HepG2 (cell line): ENCODE measurements around the gene CCNA2. TPM values are rescaled to one million over a fixed set of nuclear protein-coding genes. Genes with fewer than 3 reads are reported as not detected.

ENCODE experiments used
- CSRNP2 ChIP-seq: sonication (generic); formaldehyde crosslinking; conservative IDR thresholded peaks from 2 replicates; pipeline ENCODE4 v1.8.0; 2022; ENCODE audit warnings: low read depth, missing genetic modification reagents
- GATAD1 ChIP-seq: IDR thresholded peaks from 2 replicates; pipeline ENCODE4 v1.6.1; 2016; ENCODE audit warnings: missing genetic modification reagents, missing compliant biosample characterization
- GPN1 ChIP-seq: sonication (generic); formaldehyde crosslinking; IDR thresholded peaks from 2 replicates; pipeline ENCODE4 v1.5.1; 2020; ENCODE audit warnings: missing genetic modification reagents, borderline replicate concordance
- MAFG ChIP-seq: sonication (generic); formaldehyde crosslinking; IDR thresholded peaks from 2 replicates; pipeline ENCODE4 v1.5.1; 2020; ENCODE audit warnings: mild to moderate bottlenecking, missing genetic modification reagents
- MZF1 ChIP-seq: sonication (generic); formaldehyde crosslinking; IDR thresholded peaks from 2 replicates; pipeline ENCODE4 v1.8.1; 2023; ENCODE audit warnings: mild to moderate bottlenecking, missing genetic modification reagents, borderline replicate concordance
- ZBTB43 ChIP-seq: sonication (generic); formaldehyde crosslinking; conservative IDR thresholded peaks from 2 replicates; pipeline ENCODE4 v1.4.0; 2020; ENCODE audit warnings: missing genetic modification reagents
- ZMYM2 ChIP-seq: sonication (generic); formaldehyde crosslinking; IDR thresholded peaks from 2 replicates; pipeline ENCODE4 v1.8.0; 2022; ENCODE audit warnings: mild to moderate bottlenecking, missing genetic modification reagents
- ZMYM3 ChIP-seq: sonication (generic); formaldehyde crosslinking; IDR thresholded peaks from 2 replicates; pipeline ENCODE4 v1.5.1; 2020; ENCODE audit warnings: mild to moderate bottlenecking, missing genetic modification reagents
- ZNF256 ChIP-seq: sonication (generic); formaldehyde crosslinking; conservative IDR thresholded peaks from 2 replicates; pipeline ENCODE4 v1.4.0; 2020; ENCODE audit warnings: missing genetic modification reagents
- ZNF33B ChIP-seq: sonication (generic); formaldehyde crosslinking; IDR thresholded peaks from 2 replicates; pipeline ENCODE4 v1.5.1; 2020; ENCODE audit warnings: mild to moderate bottlenecking, missing genetic modification reagents
- ZNF354B ChIP-seq: sonication (generic); formaldehyde crosslinking; IDR thresholded peaks from 2 replicates; pipeline ENCODE4 v1.8.0; 2022; ENCODE audit warnings: mild to moderate bottlenecking, missing genetic modification reagents
- ZNF556 ChIP-seq: sonication (generic); formaldehyde crosslinking; IDR thresholded peaks from 2 replicates; pipeline ENCODE4 v1.4.0; 2020; ENCODE audit warnings: mild to moderate bottlenecking, missing genetic modification reagents, borderline replicate concordance
- ZNF569 ChIP-seq: sonication (generic); formaldehyde crosslinking; IDR thresholded peaks from 2 replicates; pipeline ENCODE4 v1.5.0; 2020; ENCODE audit warnings: mild to moderate bottlenecking, missing genetic modification reagents, moderate library complexity, borderline replicate concordance
- polyA plus RNA-seq, 8 experiments: library from polyadenylated mRNA; depleted of rRNA in 3 of 8; stranded (reverse) in 7 of 8; unstranded in 1 of 8; fragments of >200 nt; fragmentation: Illumina TruSeq in 4 of 8; extraction: Trizol in 4 of 8; gene quantifications; 2 replicates each; pipeline versions ENCODE4 v1.2.1 to v1.2.3, GENCODE V29; 2011 to 2016; ENCODE audit warnings: low read depth in 4 of 8, missing spikeins in 1 of 8, mixed read lengths in 1 of 8; ENCODE audit not compliant: insufficient read depth in 1 of 8
- total RNA-seq, 5 experiments: library from RNA; depleted of rRNA; stranded (reverse); fragments of >200 nt; fragmentation: Illumina TruSeq; extraction: Trizol; gene quantifications; 2 replicates each; pipeline ENCODE4 v1.2.3, GENCODE V29; 2016; ENCODE audit warnings: low read depth in 1 of 5
- TF ChIP-seq, protein P1 (sequence below): sonication (generic); formaldehyde crosslinking; IDR thresholded peaks from 2 replicates; pipeline ENCODE4 v1.4.0; 2020; ENCODE audit warnings: mild to moderate bottlenecking, low read depth, missing genetic modification reagents
- TF ChIP-seq, protein P2 (sequence below): IDR thresholded peaks from 2 replicates; pipeline ENCODE4 v1.6.1; 2012; ENCODE audit warnings: low read length, improper control_type of control experiment
- TF ChIP-seq, protein P3 (sequence below): IDR thresholded peaks from 2 replicates; pipeline ENCODE4 v1.6.1; 2016; ENCODE audit warnings: low read depth, borderline replicate concordance

The CCNA2 gene
- total and polyA plus RNA-seq, 2 of the 13 experiments (the other 11 are each of a cell fraction or from before 2014, with no cell fraction given), result 31.3 to 105 TPM

DNA sequence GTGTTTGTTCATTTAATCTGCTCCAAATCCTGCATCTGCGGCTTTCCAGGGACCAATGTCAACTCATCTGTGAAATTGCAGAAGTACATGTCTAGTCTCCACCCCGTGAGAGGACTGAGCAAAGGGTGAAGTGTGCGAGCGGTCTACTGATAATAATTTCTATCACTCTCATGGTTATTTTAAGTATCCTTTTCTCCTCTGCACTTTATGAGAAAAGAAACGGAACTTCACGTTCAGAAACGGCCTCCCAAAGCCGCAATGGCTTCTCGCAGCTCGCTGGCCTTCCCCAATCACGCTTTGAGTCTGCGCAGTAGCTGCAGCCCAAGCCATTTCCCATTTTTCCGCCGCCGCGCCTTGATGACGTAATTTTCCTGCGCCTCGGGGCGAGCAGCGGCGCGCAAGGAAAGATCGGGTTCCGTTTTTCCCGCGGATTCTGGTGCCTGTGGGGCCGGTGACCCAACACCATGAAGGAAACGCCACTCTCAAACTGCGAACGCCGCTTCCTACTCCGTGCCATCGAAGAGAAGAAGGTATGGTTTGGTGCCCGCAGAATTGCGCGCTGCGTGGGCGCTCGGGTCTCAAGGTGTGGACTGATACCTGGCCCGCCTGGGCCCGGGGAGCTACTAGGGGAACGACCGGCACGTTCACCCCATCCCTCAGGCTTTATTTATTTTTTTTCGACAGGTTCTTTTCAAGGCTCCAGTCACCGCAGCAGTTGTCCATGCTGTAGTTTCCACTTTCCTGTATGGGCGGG is 22.5 kb downstream of the CCNA2 start, which contains the start of gene EXOSC9 (continued):
- no peak for TF ChIP-seq MZF1 (CRISPR knock-in tag)
- TF ChIP-seq, protein P1, sequence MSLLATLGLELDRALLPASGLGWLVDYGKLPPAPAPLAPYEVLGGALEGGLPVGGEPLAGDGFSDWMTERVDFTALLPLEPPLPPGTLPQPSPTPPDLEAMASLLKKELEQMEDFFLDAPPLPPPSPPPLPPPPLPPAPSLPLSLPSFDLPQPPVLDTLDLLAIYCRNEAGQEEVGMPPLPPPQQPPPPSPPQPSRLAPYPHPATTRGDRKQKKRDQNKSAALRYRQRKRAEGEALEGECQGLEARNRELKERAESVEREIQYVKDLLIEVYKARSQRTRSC, result no peak
- peak; percentile 48; the same call in 1 of the 2 replicates for TF ChIP-seq ZBTB43 (CRISPR knock-in tag)
- TF ChIP-seq ZMYM3 (CRISPR knock-in tag), result 0 out of 2 replicates have a peak, but pooled peaks have one; percentile 4
- TF ChIP-seq ZNF556 (CRISPR knock-in tag), result peak; percentile 50; the same call in 1 of the 2 replicates
- TF ChIP-seq MAFG (CRISPR knock-in tag), result no peak
- TF ChIP-seq ZNF569 (CRISPR knock-in tag), result no peak
- no peak for TF ChIP-seq ZNF354B (CRISPR knock-in tag)
- TF ChIP-seq ZNF33B (CRISPR knock-in tag), result peak; percentile 27; the same call in 1 of the 2 replicates
- TF ChIP-seq GPN1 (CRISPR knock-in tag), result no peak
- peak; percentile 98 for TF ChIP-seq GATAD1 (CRISPR knock-in tag)
- TF ChIP-seq, protein P2, sequence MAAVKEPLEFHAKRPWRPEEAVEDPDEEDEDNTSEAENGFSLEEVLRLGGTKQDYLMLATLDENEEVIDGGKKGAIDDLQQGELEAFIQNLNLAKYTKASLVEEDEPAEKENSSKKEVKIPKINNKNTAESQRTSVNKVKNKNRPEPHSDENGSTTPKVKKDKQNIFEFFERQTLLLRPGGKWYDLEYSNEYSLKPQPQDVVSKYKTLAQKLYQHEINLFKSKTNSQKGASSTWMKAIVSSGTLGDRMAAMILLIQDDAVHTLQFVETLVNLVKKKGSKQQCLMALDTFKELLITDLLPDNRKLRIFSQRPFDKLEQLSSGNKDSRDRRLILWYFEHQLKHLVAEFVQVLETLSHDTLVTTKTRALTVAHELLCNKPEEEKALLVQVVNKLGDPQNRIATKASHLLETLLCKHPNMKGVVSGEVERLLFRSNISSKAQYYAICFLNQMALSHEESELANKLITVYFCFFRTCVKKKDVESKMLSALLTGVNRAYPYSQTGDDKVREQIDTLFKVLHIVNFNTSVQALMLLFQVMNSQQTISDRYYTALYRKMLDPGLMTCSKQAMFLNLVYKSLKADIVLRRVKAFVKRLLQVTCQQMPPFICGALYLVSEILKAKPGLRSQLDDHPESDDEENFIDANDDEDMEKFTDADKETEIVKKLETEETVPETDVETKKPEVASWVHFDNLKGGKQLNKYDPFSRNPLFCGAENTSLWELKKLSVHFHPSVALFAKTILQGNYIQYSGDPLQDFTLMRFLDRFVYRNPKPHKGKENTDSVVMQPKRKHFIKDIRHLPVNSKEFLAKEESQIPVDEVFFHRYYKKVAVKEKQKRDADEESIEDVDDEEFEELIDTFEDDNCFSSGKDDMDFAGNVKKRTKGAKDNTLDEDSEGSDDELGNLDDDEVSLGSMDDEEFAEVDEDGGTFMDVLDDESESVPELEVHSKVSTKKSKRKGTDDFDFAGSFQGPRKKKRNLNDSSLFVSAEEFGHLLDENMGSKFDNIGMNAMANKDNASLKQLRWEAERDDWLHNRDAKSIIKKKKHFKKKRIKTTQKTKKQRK, result no peak
- TF ChIP-seq ZNF256 (CRISPR knock-in tag), result peak; percentile 55
- TF ChIP-seq, protein P3, sequence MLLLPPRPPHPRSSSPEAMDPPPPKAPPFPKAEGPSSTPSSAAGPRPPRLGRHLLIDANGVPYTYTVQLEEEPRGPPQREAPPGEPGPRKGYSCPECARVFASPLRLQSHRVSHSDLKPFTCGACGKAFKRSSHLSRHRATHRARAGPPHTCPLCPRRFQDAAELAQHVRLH, result peak; percentile 87; the same call in 1 of the 2 replicates
- no peak for TF ChIP-seq ZMYM2
- no peak for TF ChIP-seq CSRNP2 (CRISPR knock-in tag)
